HepG2 (cell line): ENCODE data around the gene TRPT1. TPM values are rescaled to one million over a fixed set of nuclear protein-coding genes. Genes with fewer than 3 reads are reported as not detected.

Source experiments
- ZBTB40 ChIP-seq, 2 experiments: fragments of 450-650 bp in 1 of 2; sonication (generic) in 1 of 2; formaldehyde crosslinking in 1 of 2; IDR thresholded peaks; 2 replicates each; pipeline versions ENCODE4 v1.6.1 to v1.8.0; 2016 to 2022; ENCODE audit warnings: antibody characterized with exemption in 1 of 2, mild to moderate bottlenecking in 1 of 2, missing genetic modification reagents in 1 of 2
- polyA plus RNA-seq, 8 experiments: library from polyadenylated mRNA; depleted of rRNA in 3 of 8; stranded (reverse) in 7 of 8; unstranded in 1 of 8; fragments of >200 nt; fragmentation: Illumina TruSeq in 4 of 8; extraction: Trizol in 4 of 8; gene quantifications; 2 replicates each; pipeline versions ENCODE4 v1.2.1 to v1.2.3, GENCODE V29; 2011 to 2016; ENCODE audit warnings: low read depth in 4 of 8, missing spikeins in 1 of 8, mixed read lengths in 1 of 8; ENCODE audit not compliant: insufficient read depth in 1 of 8
- total RNA-seq, 5 experiments: library from RNA; depleted of rRNA; stranded (reverse); fragments of >200 nt; fragmentation: Illumina TruSeq; extraction: Trizol; gene quantifications; 2 replicates each; pipeline ENCODE4 v1.2.3, GENCODE V29; 2016; ENCODE audit warnings: low read depth in 1 of 5

The TRPT1 gene
- total and polyA plus RNA-seq, 2 of the 13 experiments (the other 11 are each of a cell fraction or from before 2014, with no cell fraction given) = 24.8 to 40.7 TPM

GRCh38 chr11:64263947-64264317 lies 37.9 kb upstream of the TRPT1 start (continued):
- TF ChIP-seq ZBTB40 (IDR thresholded peaks at IDR 0.05) (no peak), ZBTB40 (CRISPR knock-in tag; IDR thresholded peaks at IDR 0.05) (no peak)
